ENCODE measurements around the gene VAMP1. TPM values are rescaled to one million over a fixed set of nuclear protein-coding genes. Genes with fewer than 3 reads are reported as not detected.

The VAMP1 gene
- total RNA-seq, 1 donor from 2014 or later = 32.9 TPM

DNA sequence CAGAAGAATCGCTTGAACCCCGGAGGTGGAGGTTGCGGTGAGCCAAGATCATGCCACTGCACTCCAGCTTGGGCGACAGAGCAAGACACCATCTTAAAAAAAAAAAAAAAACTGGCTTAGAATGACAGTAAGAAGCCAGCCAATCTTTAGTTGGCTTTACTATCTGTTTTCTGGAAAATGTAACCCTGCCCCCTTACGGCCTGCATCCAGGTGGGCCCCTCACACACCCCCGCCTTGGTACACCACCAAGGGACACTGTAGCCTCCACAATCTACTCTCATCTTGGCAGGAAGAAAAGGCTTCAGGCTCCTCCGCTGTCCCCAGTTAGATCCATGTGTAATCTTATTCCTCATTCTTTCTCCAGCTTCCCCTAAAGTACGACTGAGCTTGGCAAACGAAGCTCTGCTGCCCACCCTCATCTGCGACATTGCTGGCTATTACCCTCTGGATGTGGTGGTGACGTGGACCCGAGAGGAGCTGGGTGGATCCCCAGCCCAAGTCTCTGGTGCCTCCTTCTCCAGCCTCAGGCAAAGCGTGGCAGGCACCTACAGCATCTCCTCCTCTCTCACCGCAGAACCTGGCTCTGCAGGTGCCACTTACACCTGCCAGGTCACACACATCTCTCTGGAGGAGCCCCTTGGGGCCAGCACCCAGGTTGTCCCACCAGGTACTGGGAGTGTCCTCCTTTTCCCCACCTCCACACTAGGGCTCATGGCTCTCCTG lies 12.0 kb downstream of the VAMP1 start:
- no peak for DNase-seq
- Mint-ChIP-seq H3K4me3 (no peak overlapping the region), H3K9me3 (no peaks in the 10 kb centered on the region), H3K36me3 (ENCODE audit: low read depth) (peaks cover 92% of the 10 kb centered on the region), H3K4me1 (peaks cover 68% of the 10 kb centered on the region), H3K27me3 (no peaks in the 10 kb centered on the region), H3K27ac (peak overlapping the region; percentile 81)
- intact Hi-C loops (cut with micrococcal nuclease) = no loop called here
- TF ChIP-seq, protein P1, sequence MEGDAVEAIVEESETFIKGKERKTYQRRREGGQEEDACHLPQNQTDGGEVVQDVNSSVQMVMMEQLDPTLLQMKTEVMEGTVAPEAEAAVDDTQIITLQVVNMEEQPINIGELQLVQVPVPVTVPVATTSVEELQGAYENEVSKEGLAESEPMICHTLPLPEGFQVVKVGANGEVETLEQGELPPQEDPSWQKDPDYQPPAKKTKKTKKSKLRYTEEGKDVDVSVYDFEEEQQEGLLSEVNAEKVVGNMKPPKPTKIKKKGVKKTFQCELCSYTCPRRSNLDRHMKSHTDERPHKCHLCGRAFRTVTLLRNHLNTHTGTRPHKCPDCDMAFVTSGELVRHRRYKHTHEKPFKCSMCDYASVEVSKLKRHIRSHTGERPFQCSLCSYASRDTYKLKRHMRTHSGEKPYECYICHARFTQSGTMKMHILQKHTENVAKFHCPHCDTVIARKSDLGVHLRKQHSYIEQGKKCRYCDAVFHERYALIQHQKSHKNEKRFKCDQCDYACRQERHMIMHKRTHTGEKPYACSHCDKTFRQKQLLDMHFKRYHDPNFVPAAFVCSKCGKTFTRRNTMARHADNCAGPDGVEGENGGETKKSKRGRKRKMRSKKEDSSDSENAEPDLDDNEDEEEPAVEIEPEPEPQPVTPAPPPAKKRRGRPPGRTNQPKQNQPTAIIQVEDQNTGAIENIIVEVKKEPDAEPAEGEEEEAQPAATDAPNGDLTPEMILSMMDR (IDR thresholded peaks at IDR 0.05) = no peak
- ChIA-PET POLR2A (interaction anchor here (1.0 to 6.1 kb wide), 3 partner anchors 12 to 33 kb away, joined by 3 to 144 read pairs (median 104); partner anchors contain the start of genes CD27 and VAMP1), CTCF (interaction anchor here (1.7 kb wide), 1 partner anchor 14 kb away, joined by 3 read pairs; the partner anchor contains the start of gene CD27)
- ATAC-seq (ENCODE audit: low read depth) = no peak

DNA sequence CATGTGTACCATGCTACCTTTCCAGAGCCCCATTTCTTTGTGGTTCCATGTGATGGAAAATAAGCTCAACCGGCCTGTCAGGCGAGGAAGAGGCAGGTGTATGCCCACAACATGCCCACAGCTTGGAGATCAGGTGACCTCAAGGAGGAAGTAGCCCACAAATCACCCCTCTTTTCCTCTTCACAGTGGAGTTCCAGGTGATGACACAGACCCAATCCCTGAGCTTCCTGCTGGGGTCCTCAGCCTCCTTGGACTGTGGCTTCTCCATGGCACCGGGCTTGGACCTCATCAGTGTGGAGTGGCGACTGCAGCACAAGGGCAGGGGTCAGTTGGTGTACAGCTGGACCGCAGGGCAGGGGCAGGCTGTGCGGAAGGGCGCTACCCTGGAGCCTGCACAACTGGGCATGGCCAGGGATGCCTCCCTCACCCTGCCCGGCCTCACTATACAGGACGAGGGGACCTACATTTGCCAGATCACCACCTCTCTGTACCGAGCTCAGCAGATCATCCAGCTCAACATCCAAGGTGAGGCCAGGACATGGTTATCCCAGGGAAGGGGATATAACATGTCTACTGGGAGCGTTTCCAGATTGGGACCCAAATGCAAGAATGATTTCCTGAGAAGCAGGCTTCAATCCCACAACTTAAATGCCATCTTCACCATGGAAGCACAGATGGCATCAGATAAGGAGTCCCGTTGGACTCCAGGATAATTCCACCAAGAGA lies 13.1 kb downstream of the VAMP1 start:
- Mint-ChIP-seq H3K4me1 (peaks cover 68% of the 10 kb centered on the region), H3K27me3 (no peaks in the 10 kb centered on the region), H3K36me3 (ENCODE audit: low read depth) (peaks cover 91% of the 10 kb centered on the region), H3K4me3 (no peak overlapping the region), H3K27ac (peak overlapping the region; percentile 41), H3K9me3 (no peaks in the 10 kb centered on the region)
- DNase-seq (no peak), ATAC-seq (ENCODE audit: low read depth) (no peak)
- TF ChIP-seq, protein P1 (IDR thresholded peaks at IDR 0.05) = no peak
- intact Hi-C loops (cut with micrococcal nuclease) = no loop called here
- CTCF ChIA-PET = interaction anchor here (1.0 kb wide), 1 partner anchor 8 kb away, joined by 3 read pairs; no protein-coding TSS in a partner anchor
- POLR2A ChIA-PET = interaction anchor here (0.8 to 1.6 kb wide), 6 partner anchors 10 to 77 kb away, joined by 3 to 9 read pairs (median 3); partner anchors contain the start of genes CD27, GAPDH and VAMP1

DNA sequence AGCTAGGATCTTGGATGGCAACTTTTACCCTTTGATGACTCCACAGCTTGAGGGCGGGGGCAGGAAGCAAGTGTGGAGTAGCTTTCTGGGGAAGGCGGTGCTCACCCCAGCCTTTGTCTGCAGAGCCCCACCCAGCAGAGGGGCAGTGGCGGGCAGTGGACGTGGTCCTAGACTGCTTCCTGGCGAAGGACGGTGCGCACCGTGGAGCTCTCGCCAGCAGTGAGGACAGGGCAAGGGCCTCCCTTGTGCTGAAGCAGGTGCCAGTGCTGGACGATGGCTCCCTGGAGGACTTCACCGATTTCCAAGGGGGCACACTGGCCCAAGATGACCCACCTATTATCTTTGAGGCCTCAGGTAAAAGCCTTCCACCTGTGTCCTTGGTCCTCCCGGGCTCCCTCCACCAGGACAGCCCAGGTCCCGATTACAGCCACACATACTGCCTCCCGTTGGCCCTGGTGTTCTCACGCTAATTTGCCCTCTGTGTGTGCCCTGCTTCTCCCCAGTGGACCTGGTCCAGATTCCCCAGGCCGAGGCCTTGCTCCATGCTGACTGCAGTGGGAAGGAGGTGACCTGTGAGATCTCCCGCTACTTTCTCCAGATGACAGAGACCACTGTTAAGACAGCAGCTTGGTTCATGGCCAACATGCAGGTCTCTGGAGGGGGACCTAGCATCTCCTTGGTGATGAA lies 17.4 kb downstream of the VAMP1 start:
- Mint-ChIP-seq H3K4me1 (peaks cover 53% of the 10 kb centered on the region), H3K4me3 (peak overlapping the region; percentile 97), H3K27me3 (no peaks in the 10 kb centered on the region), H3K27ac (peak overlapping the region; percentile 99), H3K9me3 (no peaks in the 10 kb centered on the region), H3K36me3 (ENCODE audit: low read depth) (peaks cover 74% of the 10 kb centered on the region)
- DNase-seq (no peak), ATAC-seq (ENCODE audit: low read depth) (no peak)
- TF ChIP-seq, protein P1 (IDR thresholded peaks at IDR 0.05) = no peak
- intact Hi-C loops (cut with micrococcal nuclease) = loop anchor here (1.0 kb wide), 3 partner anchors 8 to 26 kb away; no protein-coding TSS in a partner anchor
- POLR2A ChIA-PET = interaction anchor here (0.6 to 5.2 kb wide), 9 partner anchors 10 to 216 kb away, joined by 3 to 173 read pairs (median 22); partner anchors contain the start of genes GAPDH, MRPL51 and VAMP1
- CTCF ChIA-PET = interaction anchor here (1.8 to 3.1 kb wide), 4 partner anchors 9 to 85 kb away, joined by 6 to 24 read pairs (median 11); no protein-coding TSS in a partner anchor

DNA sequence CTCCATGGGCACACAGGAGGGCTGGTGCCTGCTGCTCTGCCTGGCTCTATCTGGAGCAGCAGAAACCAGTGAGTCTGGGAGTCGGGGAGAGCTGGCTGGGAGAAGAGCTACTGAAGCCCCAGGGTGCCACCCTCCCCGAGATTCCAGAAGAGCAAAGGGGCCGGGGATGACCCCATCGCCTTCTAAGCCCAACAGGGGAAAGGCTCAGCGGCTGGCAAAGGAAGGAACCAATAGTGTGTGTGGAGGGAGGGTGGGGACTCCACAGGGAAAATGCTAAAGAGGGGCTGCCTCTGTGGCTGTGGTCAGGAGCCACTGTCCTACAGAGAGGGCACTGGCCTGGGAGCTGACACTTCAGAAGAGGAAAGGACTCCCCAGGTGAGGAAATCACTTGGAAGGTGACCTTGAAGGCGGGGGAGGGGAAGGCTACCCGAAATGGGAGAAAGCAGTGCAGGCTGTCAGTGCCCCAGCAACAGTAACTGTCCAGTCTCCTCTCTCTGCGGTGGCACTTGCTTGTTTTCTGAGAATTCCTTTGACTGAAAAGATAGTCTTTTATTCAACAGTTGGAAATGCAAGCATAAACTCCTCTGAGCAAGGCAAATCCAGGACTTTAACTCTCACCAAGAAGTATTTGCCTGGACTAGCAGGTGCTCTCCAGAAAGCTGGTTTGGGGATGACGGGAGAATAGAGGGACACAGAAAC lies 18.1 kb downstream of the VAMP1 start:
- ChIA-PET CTCF (interaction anchor here (1.8 to 3.1 kb wide), 4 partner anchors 9 to 85 kb away, joined by 6 to 24 read pairs (median 11); no protein-coding TSS in a partner anchor), POLR2A (interaction anchor here (0.5 to 5.2 kb wide), 17 partner anchors 9 to 272 kb away, joined by 3 to 173 read pairs (median 12); partner anchors contain the start of genes COPS7A, GAPDH, MRPL51 and VAMP1)
- DNase-seq (no peak), ATAC-seq (ENCODE audit: low read depth) (peak; percentile 7)
- no peaks in the 10 kb centered on the region for H3K9me3 Mint-ChIP-seq
- H3K4me1 Mint-ChIP-seq = peaks cover 57% of the 10 kb centered on the region
- no peaks in the 10 kb centered on the region for H3K27me3 Mint-ChIP-seq
- H3K36me3 Mint-ChIP-seq (ENCODE audit: low read depth) = peaks cover 71% of the 10 kb centered on the region
- intact Hi-C loops (cut with micrococcal nuclease) = loop anchor here (1.0 kb wide), 3 partner anchors 9 to 25 kb away; no protein-coding TSS in a partner anchor
- TF ChIP-seq, protein P1 (IDR thresholded peaks at IDR 0.05) = no peak
- peak overlapping the region; percentile 97 for H3K4me3 Mint-ChIP-seq
- H3K27ac Mint-ChIP-seq = peak overlapping the region; percentile 99
